GM19372 (cell line): ENCODE measurements around the gene TNPO3.
"Not testable (repeated sequence)": the region's sequence is repeated elsewhere in the genome, so short reads cannot be mapped to it uniquely, and the experiment has no call there.

ENCODE experiments used
- ATAC-seq: cut with Tn5 transposase; IDR thresholded peaks from one replicate; pipeline ENCODE4 v1.9.1; 2021; ENCODE audit warnings: mild to moderate bottlenecking, low read depth, moderate library complexity; ENCODE audit not compliant: unreplicated experiment

The TNPO3 gene

GRCh38 chr7:128924707-128925588 lies 130.0 kb downstream of the TNPO3 start:
- no peak for ATAC-seq

DNA sequence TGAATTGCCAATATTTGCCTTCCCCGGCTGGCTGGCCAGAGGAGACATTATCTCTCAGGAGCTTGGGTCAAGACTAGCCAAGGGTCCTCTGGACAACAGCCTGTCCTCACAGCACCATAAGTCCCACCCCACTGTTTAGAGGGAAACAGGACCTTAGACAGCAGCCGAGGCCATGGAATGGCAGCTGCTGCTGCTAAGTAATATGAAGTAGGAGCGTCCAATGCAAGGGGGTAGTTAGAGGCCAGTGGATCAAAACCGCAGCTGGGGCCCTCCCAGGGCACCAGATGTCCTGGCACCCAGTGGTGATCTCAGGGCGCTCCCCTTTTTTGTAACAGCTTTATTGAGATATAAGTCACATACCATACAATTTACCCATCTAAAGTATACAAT lies 131.5 kb downstream of the TNPO3 start:
- ATAC-seq: no peak

DNA sequence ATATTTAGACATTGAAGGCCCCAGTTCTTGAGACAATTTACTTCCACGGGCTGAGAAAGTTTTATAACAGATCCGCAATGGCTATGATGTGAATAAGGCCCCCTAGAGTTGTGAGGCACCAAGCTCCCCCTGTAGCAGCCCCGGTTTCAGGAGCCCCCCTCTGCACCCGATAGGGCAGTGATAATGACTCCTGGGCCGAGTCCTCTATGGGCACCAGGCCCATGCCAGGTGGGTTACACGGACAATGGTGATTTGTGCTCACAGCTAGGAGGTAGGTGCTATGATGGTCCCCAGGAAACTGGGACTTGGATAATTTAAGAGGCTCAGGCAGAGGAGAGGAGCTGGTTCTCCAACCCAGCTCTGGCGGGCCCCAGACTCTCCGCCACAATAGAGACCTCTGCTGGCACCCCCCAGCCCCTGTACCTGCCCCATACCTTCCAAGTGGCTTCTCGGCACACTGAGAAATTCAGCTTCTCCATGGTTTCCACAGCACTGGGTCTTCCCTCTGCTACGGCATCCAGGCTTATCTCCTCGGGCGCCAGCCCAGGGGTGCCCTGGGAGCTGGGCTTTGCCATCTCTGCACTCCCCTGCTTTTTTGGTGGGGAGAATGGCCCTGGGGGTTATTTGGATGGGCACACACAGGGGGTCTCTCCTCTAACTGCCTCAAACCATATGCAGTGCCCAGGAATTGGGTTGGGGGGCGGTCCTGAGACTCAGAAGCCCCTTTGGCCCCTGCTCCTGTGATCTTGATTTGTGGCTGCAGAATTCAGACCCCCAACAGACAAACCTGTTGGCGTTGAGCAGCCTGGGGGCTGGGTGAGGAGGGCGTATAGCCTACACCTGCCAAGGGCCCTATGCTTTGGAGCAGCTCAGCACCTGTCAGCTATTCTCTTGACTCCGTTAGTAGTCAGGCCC lies 132.2 kb downstream of the TNPO3 start:
- ATAC-seq: no peak

GRCh38 chr7:128921866-128922440 lies 133.0 kb downstream of the TNPO3 start:
- no peak for ATAC-seq

- no peak for ATAC-seq
Observed at GRCh38 chr7:128920913-128921582, 133.9 kb downstream of the TNPO3 start.

DNA sequence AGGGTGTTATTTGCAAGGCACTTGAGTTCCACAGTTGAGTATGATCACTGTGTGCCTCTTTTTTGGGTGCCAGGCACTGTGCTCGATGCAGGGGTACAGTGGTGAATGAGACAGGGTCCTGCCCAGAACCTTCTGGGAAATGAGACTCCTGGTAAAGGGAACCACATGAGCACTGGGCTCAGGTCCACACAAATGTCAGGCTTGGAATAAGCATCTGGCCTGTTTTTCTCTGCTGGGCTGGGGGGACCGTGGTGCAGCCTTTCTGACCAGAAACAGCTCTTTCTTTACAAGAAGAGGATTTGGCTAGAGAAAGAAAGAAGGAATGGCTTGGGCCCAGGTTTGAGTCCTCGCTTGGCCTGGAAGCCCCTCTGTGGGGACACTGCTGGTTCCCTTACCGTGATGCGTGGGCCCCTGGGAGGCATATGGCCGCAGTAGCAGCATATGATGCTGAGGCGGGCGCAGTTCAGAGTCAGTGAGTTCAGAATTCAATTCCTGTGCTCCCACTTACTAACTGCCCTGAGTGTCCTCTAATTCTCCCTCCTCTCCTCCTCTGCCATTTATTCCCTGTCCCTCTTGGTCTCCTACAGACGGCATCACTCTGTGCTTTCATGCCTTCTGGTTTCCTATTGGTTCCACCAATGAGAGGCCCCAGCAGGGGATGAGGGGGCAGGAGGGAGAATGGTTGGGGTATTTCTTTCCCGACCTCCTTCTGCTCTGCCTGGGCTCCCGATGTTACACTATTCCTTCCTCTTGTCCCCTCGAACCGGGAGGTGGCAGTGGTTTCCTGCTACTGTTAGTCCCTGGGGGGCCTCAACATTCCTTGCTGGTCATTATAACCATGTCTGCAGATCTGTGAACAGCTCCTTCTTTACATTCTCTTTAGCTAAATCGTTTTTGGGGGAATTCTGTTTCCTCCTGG lies 134.8 kb downstream of the TNPO3 start:
- no peak for ATAC-seq

DNA sequence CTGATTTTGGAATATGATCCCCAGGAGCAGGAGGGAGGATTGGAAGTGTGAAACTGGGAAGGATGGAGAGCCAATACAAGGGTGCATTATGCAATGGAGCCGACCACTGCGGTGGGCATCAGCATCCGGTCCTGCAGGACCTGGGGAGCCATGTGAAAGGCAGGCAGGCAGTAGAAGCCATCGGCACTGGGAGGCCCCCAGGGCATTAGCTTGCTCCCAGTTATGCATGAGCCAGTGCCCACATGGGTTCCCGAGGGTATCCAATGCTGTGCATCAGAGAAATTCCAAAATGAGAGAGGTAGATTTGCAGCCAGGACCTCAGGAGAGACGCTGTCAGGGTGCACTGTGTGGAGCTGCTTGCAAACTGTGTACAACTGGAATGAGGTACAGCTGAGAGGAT lies 135.7 kb downstream of the TNPO3 start:
- no peak for ATAC-seq

DNA sequence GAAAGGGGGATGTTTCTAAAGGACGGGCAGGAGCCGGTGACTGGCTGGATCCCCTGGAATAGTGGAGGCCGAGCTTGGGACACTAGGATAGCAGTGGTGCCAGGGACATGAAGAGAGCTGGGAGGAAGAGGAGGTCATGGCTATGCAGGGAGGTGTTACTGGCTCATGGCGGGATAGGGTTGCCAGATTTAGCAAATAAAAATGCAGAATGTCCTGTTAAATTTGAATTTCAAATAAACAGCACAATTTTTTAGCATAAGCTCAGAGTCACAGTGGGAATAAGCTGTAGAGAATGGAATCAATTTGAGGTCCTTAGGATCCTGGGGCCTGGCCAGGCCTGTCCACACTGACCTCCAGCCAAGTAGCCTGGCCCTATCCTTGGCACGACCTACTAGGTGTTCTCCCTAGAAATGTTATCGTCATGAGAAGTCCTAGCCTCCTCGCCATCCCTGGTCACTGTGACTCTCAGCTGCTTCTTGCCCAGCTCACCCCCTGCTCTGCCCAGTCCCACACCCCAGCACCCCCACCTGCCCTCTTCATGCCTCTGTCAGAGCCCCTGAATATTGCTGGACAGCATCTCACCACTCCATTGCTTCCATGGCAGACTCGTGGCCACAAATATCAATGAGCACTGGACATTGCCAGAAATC lies 136.8 kb downstream of the TNPO3 start:
- no peak for ATAC-seq

- no peak for ATAC-seq
Observed at GRCh38 chr7:128917122-128917521, 137.8 kb downstream of the TNPO3 start.

GRCh38 chr7:128916643-128916915 lies 138.3 kb downstream of the TNPO3 start:
- ATAC-seq: no peak

- ATAC-seq: no peak
Observed at GRCh38 chr7:128915841-128916642, 138.9 kb downstream of the TNPO3 start.

GRCh38 chr7:128915271-128915819 lies 139.6 kb downstream of the TNPO3 start:
- ATAC-seq: no peak

GRCh38 chr7:128914566-128915151 lies 140.3 kb downstream of the TNPO3 start:
- no peak for ATAC-seq

DNA sequence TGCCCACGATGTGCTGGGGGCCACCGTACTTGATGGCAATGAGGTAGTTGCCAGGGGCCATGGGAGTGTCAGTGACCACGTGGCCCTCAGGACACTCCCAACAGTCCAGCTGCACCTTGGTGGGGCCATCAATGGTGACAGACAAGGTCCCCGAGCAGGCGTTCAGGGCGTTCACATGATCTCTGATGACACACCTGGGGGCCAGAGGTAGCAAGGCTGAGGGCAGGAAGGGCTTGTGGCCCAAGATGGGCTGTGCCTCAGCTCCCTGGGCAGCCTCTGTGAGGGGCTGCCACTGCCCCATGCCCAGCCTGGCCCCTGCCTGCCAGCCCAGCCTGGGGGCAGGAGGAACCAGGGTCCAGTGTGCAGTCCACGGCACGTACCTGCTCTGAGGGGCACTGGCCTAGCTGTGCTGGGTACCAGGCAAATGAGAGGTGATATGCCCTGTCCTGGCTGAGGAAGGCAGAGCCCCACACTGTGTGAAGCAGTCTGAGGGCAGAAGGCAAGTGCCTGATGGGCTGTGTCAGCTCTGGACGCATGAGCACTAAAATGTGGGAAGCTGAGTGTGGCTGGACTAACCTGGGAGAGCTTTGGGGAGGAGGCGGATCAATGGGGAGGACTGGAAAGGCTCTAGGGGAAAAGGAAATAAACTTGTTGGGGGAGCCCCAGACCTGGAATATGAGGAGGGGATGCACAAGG lies 140.9 kb downstream of the TNPO3 start:
- ATAC-seq: no peak

GRCh38 chr7:128912709-128913495 lies 142.0 kb downstream of the TNPO3 start:
- ATAC-seq: not testable (repeated sequence)

DNA sequence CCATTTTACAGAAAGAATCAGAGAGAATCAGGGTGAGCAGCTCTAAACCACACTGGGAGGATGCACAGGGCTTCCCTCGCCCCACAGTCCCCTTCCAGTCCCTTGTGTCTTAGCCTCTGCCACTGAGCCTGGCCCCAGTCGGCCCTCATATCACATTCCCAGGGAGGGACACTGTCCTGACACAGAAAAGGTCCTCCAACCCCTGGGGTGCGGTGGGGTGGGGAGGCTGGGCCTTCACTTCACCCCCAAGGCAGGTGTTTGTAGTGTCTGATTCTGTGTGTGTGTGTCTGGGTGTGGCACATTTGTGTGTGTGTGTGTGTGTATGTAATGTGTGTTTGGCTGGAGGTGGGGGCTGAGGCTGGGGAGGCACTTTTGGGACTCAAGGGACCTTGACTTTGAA lies 142.6 kb downstream of the TNPO3 start:
- ATAC-seq: no peak
